Measurements from ENCODE around the gene PPP1R3C.

DNA sequence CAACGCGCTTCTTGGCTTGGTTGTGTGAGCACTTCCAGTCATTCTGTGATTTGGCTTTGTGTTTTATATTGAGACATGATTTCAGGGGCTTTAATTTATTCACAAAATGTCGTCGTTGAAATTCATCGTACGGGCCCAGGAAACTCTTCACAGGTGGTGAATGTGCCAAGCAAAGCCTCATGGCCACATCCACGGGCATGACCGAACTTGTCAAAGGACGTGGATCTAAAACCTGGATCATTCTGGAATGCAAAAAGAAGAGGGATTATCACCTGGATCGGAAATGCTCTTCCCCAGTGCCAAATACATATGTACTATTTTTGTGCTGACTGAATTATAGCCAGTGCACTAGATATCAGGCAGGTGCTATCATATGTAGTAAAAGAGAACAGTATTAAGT is 2.2 kb downstream of the PPP1R3C start:
- no peak for TF ChIP-seq CREB1 (CRISPR knock-in tag; IDR thresholded peaks at IDR 0.05; ENCODE audit: low read depth)
- TF ChIP-seq, protein P1, sequence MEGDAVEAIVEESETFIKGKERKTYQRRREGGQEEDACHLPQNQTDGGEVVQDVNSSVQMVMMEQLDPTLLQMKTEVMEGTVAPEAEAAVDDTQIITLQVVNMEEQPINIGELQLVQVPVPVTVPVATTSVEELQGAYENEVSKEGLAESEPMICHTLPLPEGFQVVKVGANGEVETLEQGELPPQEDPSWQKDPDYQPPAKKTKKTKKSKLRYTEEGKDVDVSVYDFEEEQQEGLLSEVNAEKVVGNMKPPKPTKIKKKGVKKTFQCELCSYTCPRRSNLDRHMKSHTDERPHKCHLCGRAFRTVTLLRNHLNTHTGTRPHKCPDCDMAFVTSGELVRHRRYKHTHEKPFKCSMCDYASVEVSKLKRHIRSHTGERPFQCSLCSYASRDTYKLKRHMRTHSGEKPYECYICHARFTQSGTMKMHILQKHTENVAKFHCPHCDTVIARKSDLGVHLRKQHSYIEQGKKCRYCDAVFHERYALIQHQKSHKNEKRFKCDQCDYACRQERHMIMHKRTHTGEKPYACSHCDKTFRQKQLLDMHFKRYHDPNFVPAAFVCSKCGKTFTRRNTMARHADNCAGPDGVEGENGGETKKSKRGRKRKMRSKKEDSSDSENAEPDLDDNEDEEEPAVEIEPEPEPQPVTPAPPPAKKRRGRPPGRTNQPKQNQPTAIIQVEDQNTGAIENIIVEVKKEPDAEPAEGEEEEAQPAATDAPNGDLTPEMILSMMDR (conservative IDR thresholded peaks at IDR 0.05; ENCODE audit: low read depth in 2 of 2): no peak
- TF ChIP-seq, protein P2, sequence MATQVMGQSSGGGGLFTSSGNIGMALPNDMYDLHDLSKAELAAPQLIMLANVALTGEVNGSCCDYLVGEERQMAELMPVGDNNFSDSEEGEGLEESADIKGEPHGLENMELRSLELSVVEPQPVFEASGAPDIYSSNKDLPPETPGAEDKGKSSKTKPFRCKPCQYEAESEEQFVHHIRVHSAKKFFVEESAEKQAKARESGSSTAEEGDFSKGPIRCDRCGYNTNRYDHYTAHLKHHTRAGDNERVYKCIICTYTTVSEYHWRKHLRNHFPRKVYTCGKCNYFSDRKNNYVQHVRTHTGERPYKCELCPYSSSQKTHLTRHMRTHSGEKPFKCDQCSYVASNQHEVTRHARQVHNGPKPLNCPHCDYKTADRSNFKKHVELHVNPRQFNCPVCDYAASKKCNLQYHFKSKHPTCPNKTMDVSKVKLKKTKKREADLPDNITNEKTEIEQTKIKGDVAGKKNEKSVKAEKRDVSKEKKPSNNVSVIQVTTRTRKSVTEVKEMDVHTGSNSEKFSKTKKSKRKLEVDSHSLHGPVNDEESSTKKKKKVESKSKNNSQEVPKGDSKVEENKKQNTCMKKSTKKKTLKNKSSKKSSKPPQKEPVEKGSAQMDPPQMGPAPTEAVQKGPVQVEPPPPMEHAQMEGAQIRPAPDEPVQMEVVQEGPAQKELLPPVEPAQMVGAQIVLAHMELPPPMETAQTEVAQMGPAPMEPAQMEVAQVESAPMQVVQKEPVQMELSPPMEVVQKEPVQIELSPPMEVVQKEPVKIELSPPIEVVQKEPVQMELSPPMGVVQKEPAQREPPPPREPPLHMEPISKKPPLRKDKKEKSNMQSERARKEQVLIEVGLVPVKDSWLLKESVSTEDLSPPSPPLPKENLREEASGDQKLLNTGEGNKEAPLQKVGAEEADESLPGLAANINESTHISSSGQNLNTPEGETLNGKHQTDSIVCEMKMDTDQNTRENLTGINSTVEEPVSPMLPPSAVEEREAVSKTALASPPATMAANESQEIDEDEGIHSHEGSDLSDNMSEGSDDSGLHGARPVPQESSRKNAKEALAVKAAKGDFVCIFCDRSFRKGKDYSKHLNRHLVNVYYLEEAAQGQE (IDR thresholded peaks at IDR 0.05; ENCODE audit: unreplicated experiment): no peak
- no peak for TF ChIP-seq POLR2AphosphoS5 (IDR thresholded peaks at IDR 0.05; ENCODE audit: low read depth)

Measured in GM23338 (cell line).